ENCODE data around the gene FAM167B. TPM values are rescaled to one million over a fixed set of nuclear protein-coding genes. Genes with fewer than 3 reads are reported as not detected.
"Not testable (repeated sequence)": the region's sequence is repeated elsewhere in the genome, so short reads cannot be mapped to it uniquely, and the experiment has no call there.

Gene FAM167B
- total RNA-seq, 1 donor from 2014 or later = 1.5 TPM

DNA sequence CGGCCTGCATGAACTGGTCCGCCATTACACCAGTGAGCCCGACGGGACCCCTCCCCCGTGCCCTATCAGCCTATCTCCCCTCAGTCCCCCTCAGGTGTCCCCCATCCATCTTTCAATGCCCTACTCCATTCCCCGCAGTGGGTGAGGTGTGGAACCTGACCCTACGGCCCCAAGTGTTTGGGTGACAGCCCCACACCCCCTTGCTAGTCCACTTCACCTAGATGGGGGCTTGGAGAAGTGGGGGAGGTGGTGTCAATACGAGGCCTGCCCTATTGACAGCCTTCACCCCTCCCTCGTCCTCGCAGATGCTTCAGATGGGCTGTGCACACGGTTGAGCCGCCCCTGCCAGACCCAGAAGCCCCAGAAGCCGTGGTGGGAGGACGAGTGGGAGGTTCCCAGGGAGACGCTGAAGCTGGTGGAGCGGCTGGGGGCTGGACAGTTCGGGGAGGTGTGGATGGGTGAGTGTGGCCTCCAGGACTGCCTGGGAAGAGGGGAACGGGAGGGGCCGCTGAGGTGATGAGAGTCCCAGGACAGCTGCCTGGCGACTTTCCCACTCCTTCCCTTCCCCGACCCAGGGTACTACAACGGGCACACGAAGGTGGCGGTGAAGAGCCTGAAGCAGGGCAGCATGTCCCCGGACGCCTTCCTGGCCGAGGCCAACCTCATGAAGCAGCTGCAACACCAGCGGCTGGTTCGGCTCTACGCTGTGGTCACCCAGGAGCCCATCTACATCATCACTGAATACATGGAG is 29.2 kb downstream of the FAM167B start:
- peaks cover 20% of the 10 kb centered on the region for H3K27me3 Mint-ChIP-seq (ENCODE audit: low read depth)
- no peaks in the 10 kb centered on the region for H3K9me3 Mint-ChIP-seq
- H3K27ac Mint-ChIP-seq (ENCODE audit: unreplicated experiment) = no peak overlapping the region
- TF ChIP-seq, protein P1, sequence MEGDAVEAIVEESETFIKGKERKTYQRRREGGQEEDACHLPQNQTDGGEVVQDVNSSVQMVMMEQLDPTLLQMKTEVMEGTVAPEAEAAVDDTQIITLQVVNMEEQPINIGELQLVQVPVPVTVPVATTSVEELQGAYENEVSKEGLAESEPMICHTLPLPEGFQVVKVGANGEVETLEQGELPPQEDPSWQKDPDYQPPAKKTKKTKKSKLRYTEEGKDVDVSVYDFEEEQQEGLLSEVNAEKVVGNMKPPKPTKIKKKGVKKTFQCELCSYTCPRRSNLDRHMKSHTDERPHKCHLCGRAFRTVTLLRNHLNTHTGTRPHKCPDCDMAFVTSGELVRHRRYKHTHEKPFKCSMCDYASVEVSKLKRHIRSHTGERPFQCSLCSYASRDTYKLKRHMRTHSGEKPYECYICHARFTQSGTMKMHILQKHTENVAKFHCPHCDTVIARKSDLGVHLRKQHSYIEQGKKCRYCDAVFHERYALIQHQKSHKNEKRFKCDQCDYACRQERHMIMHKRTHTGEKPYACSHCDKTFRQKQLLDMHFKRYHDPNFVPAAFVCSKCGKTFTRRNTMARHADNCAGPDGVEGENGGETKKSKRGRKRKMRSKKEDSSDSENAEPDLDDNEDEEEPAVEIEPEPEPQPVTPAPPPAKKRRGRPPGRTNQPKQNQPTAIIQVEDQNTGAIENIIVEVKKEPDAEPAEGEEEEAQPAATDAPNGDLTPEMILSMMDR (conservative IDR thresholded peaks at IDR 0.05) = no peak
- no peaks in the 10 kb centered on the region for H3K36me3 Mint-ChIP-seq (ENCODE audit: low read depth)
- H3K4me3 Mint-ChIP-seq = no peak overlapping the region
- H3K4me1 Mint-ChIP-seq = peaks cover 7% of the 10 kb centered on the region
- no peak for DNase-seq (ENCODE audit: low read depth, low spot score)

DNA sequence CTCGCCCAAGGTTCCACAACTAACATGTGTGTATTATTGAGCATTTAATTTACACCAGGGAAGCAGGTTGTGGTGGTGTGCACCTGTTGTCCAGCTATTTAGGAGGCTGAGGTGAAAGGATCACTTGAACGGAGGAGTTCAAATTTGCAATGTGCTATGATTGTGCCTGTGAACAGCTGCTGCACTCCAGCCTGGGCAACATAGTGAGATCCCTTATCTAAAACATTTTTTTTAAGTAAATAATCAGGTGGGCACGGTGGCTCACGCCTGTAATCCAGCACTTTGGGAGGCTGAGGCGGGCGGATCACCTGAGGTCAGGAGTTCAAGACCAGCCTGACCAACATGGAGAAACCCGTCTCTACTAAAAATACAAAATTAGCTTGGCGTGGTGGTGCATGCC is 37.8 kb downstream of the FAM167B start:
- not testable (repeated sequence) for H3K27me3 Mint-ChIP-seq (ENCODE audit: low read depth); H3K36me3 Mint-ChIP-seq (ENCODE audit: low read depth); H3K9me3 Mint-ChIP-seq; H3K4me1 Mint-ChIP-seq; H3K27ac Mint-ChIP-seq (ENCODE audit: unreplicated experiment); DNase-seq (ENCODE audit: low read depth, low spot score); H3K4me3 Mint-ChIP-seq

DNA sequence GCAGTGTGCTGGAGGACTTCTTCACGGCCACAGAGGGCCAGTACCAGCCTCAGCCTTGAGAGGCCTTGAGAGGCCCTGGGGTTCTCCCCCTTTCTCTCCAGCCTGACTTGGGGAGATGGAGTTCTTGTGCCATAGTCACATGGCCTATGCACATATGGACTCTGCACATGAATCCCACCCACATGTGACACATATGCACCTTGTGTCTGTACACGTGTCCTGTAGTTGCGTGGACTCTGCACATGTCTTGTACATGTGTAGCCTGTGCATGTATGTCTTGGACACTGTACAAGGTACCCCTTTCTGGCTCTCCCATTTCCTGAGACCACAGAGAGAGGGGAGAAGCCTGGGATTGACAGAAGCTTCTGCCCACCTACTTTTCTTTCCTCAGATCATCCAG is 38.6 kb downstream of the FAM167B start:
- Mint-ChIP-seq H3K36me3 (ENCODE audit: low read depth) (no peaks in the 10 kb centered on the region), H3K4me1 (no peaks in the 10 kb centered on the region), H3K4me3 (no peak overlapping the region), H3K27ac (ENCODE audit: unreplicated experiment) (no peak overlapping the region), H3K27me3 (ENCODE audit: low read depth) (no peaks in the 10 kb centered on the region), H3K9me3 (no peaks in the 10 kb centered on the region)
- TF ChIP-seq, protein P1 (conservative IDR thresholded peaks at IDR 0.05) = no peak
- DNase-seq (ENCODE audit: low read depth, low spot score) = no peak

DNA sequence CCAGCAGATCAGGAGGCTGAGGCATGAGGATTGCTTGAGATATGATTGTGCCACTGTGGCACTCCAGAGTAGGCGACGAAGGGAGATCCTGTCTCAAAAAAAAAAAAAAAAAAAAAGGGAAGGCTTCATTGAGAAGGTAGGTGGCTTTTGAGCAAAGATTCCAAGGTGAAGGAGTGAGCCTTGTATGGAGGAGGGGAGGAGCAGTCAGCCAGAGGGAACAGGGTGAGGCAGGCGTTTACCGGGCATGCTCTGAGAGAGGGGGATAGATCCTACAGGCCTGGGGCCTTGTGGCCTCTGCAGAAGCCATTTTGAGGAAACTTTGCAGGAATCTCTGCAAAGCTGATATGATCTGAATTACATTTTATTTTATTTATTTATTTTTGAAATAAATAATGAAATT is 39.7 kb downstream of the FAM167B start:
- no peaks in the 10 kb centered on the region for H3K27me3 Mint-ChIP-seq (ENCODE audit: low read depth)
- no peaks in the 10 kb centered on the region for H3K36me3 Mint-ChIP-seq (ENCODE audit: low read depth)
- no peaks in the 10 kb centered on the region for H3K9me3 Mint-ChIP-seq
- H3K4me3 Mint-ChIP-seq = no peak overlapping the region
- no peak for DNase-seq (ENCODE audit: low read depth, low spot score)
- H3K4me1 Mint-ChIP-seq = peaks cover 5% of the 10 kb centered on the region
- TF ChIP-seq, protein P1 (conservative IDR thresholded peaks at IDR 0.05) = no peak
- H3K27ac Mint-ChIP-seq (ENCODE audit: unreplicated experiment) = no peak overlapping the region

DNA sequence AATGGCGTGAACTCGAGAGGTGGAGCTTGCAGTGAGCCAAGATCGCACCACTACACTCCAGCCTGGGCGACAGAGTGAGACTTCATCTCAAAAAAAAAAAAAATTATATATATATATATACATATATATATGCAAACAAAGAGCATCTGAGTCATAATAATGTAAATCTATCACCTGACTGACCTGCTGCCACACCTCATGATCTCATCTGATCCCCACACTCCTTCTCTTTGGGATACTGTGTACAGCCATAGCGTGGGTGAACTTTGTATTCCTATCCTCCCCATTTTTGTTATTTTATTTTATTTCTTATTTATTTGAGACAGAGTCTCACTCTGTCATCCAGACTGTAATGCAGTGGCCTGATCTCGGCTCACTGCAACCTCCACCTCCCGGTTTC is 42.2 kb downstream of the FAM167B start:
- H3K4me3 Mint-ChIP-seq = no peak overlapping the region
- no peaks in the 10 kb centered on the region for H3K27me3 Mint-ChIP-seq (ENCODE audit: low read depth)
- peaks cover 14% of the 10 kb centered on the region for H3K4me1 Mint-ChIP-seq
- no peak overlapping the region for H3K27ac Mint-ChIP-seq (ENCODE audit: unreplicated experiment)
- no peaks in the 10 kb centered on the region for H3K9me3 Mint-ChIP-seq
- H3K36me3 Mint-ChIP-seq (ENCODE audit: low read depth) = peaks cover 2% of the 10 kb centered on the region
- DNase-seq (ENCODE audit: low read depth, low spot score) = no peak
- TF ChIP-seq, protein P1 (conservative IDR thresholded peaks at IDR 0.05) = no peak

DNA sequence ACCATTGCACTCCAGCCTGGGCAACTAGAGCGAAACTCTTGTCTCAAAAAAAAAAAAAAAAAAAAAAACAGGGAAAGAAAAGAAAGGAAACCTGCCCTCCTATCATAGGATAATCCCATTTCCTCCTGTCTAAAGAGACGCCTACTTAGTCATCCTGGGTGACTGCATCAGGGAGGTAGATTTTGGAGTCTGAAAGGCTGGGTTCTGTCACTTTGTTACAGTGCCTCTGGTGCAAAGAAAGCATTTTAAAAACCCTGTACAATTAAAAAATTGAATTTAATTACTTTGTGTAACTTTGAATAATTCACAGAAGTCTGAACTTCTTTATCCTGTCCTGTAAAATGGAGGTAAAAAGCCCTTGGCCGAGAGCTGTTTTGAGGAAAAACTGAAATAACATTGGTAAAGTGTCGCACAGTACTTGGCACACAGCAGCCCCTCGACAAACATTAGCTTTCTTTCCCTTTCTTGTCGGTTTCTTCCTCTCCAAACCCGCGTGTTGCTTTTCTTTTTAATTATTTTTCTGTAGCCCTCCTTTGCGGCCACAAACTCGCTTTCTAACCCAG is 44.2 kb downstream of the FAM167B start:
- DNase-seq (ENCODE audit: low read depth, low spot score) = no peak
- H3K4me1 Mint-ChIP-seq = peaks cover 24% of the 10 kb centered on the region
- no peaks in the 10 kb centered on the region for H3K27me3 Mint-ChIP-seq (ENCODE audit: low read depth)
- no peaks in the 10 kb centered on the region for H3K9me3 Mint-ChIP-seq
- H3K27ac Mint-ChIP-seq (ENCODE audit: unreplicated experiment) = peak overlapping the region; percentile 25
- peaks cover 2% of the 10 kb centered on the region for H3K36me3 Mint-ChIP-seq (ENCODE audit: low read depth)
- TF ChIP-seq, protein P1 (conservative IDR thresholded peaks at IDR 0.05) = no peak
- H3K4me3 Mint-ChIP-seq = peak overlapping the region; percentile 99
